ENCODE data around the gene GALNT15. TPM values are rescaled to one million over a fixed set of nuclear protein-coding genes. Genes with fewer than 3 reads are reported as not detected.

The GALNT15 gene
- polyA plus RNA-seq, 1 experiment, result 27.9 TPM

- ChIA-PET POLR2A (interaction anchor here (0.9 kb wide), 1 partner anchor 10 kb away, joined by 3 read pairs; no protein-coding TSS in a partner anchor), CTCF (interaction anchor here (1.0 to 1.8 kb wide), 2 partner anchors 16 to 53 kb away, joined by 4 read pairs; no protein-coding TSS in a partner anchor)
Observed at GRCh38 chr3:16231983-16232382, 57.5 kb downstream of the GALNT15 start.

GRCh38 chr3:16233806-16234205 is 59.3 kb downstream of the GALNT15 start:
- CTCF ChIA-PET, result interaction anchor here (0.5 to 2.1 kb wide), 2 partner anchors 210 to 418 kb away, joined by 3 to 4 read pairs; no protein-coding TSS in a partner anchor
- TF ChIP-seq CTCF (IDR thresholded peaks at IDR 0.05; ENCODE audit: low read depth, low read length), result no peak
- no peak overlapping the region for H3K4me3 ChIP-seq (ENCODE audit: low read depth, low read length)
- POLR2A ChIA-PET, result no interaction called here
- no peaks in the 10 kb centered on the region for H3K9me3 ChIP-seq (ENCODE audit: control insufficient read depth, insufficient read depth, low read length)
- no peak for DNase-seq (ENCODE audit: low read depth, low spot score)
- H3K27me3 ChIP-seq (ENCODE audit: control insufficient read depth, insufficient read depth, low read length), result no peaks in the 10 kb centered on the region
- H3K27ac ChIP-seq (ENCODE audit: low read depth, low read length), result no peak overlapping the region

More at GRCh38 chr3:16231983-16232382, 57.5 kb downstream of the GALNT15 start:
- H3K27me3 ChIP-seq (ENCODE audit: control insufficient read depth, insufficient read depth, low read length), result no peaks in the 10 kb centered on the region
- H3K4me3 ChIP-seq (ENCODE audit: low read depth, low read length), result no peak overlapping the region
- no peaks in the 10 kb centered on the region for H3K9me3 ChIP-seq (ENCODE audit: control insufficient read depth, insufficient read depth, low read length)
- no peak overlapping the region for H3K27ac ChIP-seq (ENCODE audit: low read depth, low read length)
- no peak for TF ChIP-seq CTCF (IDR thresholded peaks at IDR 0.05; ENCODE audit: low read depth, low read length)
- no peak for DNase-seq (ENCODE audit: low read depth, low spot score)

GRCh38 chr3:16234281-16234680 is 59.8 kb downstream of the GALNT15 start:
- Histone ChIP-seq H3K4me3 (ENCODE audit: low read depth, low read length) (no peak overlapping the region), H3K27ac (ENCODE audit: low read depth, low read length) (no peak overlapping the region), H3K9me3 (ENCODE audit: control insufficient read depth, insufficient read depth, low read length) (no peaks in the 10 kb centered on the region), H3K27me3 (ENCODE audit: control insufficient read depth, insufficient read depth, low read length) (no peaks in the 10 kb centered on the region)
- no peak for TF ChIP-seq CTCF (IDR thresholded peaks at IDR 0.05; ENCODE audit: low read depth, low read length)
- no peak for DNase-seq (ENCODE audit: low read depth, low spot score)
- POLR2A ChIA-PET, result no interaction called here
- CTCF ChIA-PET, result interaction anchor here (0.5 to 2.1 kb wide), 2 partner anchors 211 to 418 kb away, joined by 3 to 4 read pairs; no protein-coding TSS in a partner anchor

GRCh38 chr3:16236030-16236639 is 61.7 kb downstream of the GALNT15 start:
- DNase-seq (ENCODE audit: low read depth, low spot score), result no peak
- ChIA-PET CTCF (no interaction called here), POLR2A (no interaction called here)
- no peak for TF ChIP-seq CTCF (IDR thresholded peaks at IDR 0.05; ENCODE audit: low read depth, low read length)
- H3K27ac ChIP-seq (ENCODE audit: low read depth, low read length), result no peak overlapping the region
- H3K4me3 ChIP-seq (ENCODE audit: low read depth, low read length), result no peak overlapping the region
- no peaks in the 10 kb centered on the region for H3K27me3 ChIP-seq (ENCODE audit: control insufficient read depth, insufficient read depth, low read length)
- H3K9me3 ChIP-seq (ENCODE audit: control insufficient read depth, insufficient read depth, low read length), result no peaks in the 10 kb centered on the region

GRCh38 chr3:16236856-16237393 is 62.4 kb downstream of the GALNT15 start:
- CTCF ChIA-PET, result interaction anchor here (0.6 kb wide), 1 partner anchor 53 kb away, joined by 3 read pairs; no protein-coding TSS in a partner anchor
- POLR2A ChIA-PET, result no interaction called here
- Histone ChIP-seq H3K27ac (ENCODE audit: low read depth, low read length) (no peak overlapping the region), H3K4me3 (ENCODE audit: low read depth, low read length) (no peak overlapping the region), H3K27me3 (ENCODE audit: control insufficient read depth, insufficient read depth, low read length) (no peaks in the 10 kb centered on the region), H3K9me3 (ENCODE audit: control insufficient read depth, insufficient read depth, low read length) (no peaks in the 10 kb centered on the region)
- no peak for DNase-seq (ENCODE audit: low read depth, low spot score)
- TF ChIP-seq CTCF (IDR thresholded peaks at IDR 0.05; ENCODE audit: low read depth, low read length), result no peak
